ENCODE measurements around the gene BHMT. TPM values are rescaled to one million over a fixed set of nuclear protein-coding genes. Genes with fewer than 3 reads are reported as not detected.

The BHMT gene
- total RNA-seq, 2 experiments from 2014 or later: not detected

DNA sequence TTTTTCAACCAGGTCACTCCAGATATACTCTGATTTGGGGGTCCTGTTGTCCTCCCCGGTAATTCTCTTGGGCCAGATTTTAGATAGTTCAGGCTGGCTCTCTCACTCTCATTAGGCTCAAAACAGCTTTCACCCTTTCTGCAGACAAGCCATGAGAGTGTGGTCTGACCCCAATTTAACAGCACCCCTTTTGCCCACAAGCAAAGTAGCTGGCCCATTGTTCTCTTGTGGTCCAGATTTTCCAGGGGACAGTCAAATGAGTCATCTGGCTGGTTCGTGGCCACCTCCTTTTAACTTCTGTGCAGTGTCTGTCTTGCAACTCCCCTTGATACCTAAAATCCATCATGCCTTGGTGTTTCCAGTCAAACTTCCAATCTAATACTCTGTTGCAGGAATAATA, 25.5 kb upstream of the BHMT start:
- H3K4me1 ChIP-seq (ENCODE audit: insufficient read depth, low read length, poor library complexity, severe bottlenecking): no peaks in the 10 kb centered on the region
- ChIA-PET CTCF (ENCODE audit: unreplicated experiment) (no interaction called here), POLR2A (no interaction called here)
- intact Hi-C loops (cut with micrococcal nuclease; ENCODE audit: unreplicated experiment): no loop called here
- H3K27ac ChIP-seq (ENCODE audit: low read depth, low read length, poor library complexity, severe bottlenecking): no peak overlapping the region
- TF ChIP-seq, protein P1, sequence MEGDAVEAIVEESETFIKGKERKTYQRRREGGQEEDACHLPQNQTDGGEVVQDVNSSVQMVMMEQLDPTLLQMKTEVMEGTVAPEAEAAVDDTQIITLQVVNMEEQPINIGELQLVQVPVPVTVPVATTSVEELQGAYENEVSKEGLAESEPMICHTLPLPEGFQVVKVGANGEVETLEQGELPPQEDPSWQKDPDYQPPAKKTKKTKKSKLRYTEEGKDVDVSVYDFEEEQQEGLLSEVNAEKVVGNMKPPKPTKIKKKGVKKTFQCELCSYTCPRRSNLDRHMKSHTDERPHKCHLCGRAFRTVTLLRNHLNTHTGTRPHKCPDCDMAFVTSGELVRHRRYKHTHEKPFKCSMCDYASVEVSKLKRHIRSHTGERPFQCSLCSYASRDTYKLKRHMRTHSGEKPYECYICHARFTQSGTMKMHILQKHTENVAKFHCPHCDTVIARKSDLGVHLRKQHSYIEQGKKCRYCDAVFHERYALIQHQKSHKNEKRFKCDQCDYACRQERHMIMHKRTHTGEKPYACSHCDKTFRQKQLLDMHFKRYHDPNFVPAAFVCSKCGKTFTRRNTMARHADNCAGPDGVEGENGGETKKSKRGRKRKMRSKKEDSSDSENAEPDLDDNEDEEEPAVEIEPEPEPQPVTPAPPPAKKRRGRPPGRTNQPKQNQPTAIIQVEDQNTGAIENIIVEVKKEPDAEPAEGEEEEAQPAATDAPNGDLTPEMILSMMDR (conservative IDR thresholded peaks at IDR 0.05; ENCODE audit: low read length): no peak
- TF ChIP-seq EZH2phosphoT487 (IDR thresholded peaks at IDR 0.05; ENCODE audit: borderline replicate concordance, low read depth, low read length): no peak
- H3K9me3 ChIP-seq (ENCODE audit: low read length): no peaks in the 10 kb centered on the region
- no peak for DNase-seq (ENCODE audit: low spot score)
- H3K4me3 ChIP-seq (ENCODE audit: low read depth, low read length, poor library complexity, severe bottlenecking): no peak overlapping the region
- no TSS peak for BruUV-seq (replicated peaks)
- no peaks in the 10 kb centered on the region for H4K20me1 ChIP-seq (ENCODE audit: insufficient read depth, low read length)
- H3K9me2 ChIP-seq (ENCODE audit: insufficient read depth, low read length): no peaks in the 10 kb centered on the region
- H3K36me3 ChIP-seq (ENCODE audit: insufficient read depth, low read length): no peaks in the 10 kb centered on the region
- H3K79me2 ChIP-seq (ENCODE audit: insufficient read depth, low read depth, low read length): no peaks in the 10 kb centered on the region
- H2AFZ ChIP-seq (ENCODE audit: low read length): no peak overlapping the region
- H3K4me2 ChIP-seq (ENCODE audit: low read length): no peak overlapping the region

DNA sequence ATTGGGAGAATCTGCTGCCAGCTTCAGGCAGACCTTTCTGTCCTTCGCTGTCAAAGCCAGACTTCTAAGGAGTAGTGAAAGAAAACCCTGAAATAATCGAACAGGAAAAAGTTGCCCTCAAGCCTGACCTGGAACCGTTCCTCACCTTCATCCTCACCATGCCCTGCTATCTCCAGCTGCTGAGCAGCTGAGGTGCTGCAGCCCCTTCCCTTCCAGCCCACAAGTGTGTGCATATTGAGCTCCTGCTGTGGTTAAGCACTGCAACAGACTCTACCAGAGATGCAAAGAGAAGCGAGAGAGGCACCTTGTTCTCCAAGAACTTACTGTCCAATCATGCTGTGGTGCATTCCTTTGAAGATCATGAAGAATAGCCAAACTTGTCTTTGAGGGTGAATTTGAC, 23.1 kb upstream of the BHMT start:
- Histone ChIP-seq H3K9me3 (ENCODE audit: low read length) (no peaks in the 10 kb centered on the region), H3K9me2 (ENCODE audit: insufficient read depth, low read length) (no peaks in the 10 kb centered on the region), H3K36me3 (ENCODE audit: insufficient read depth, low read length) (no peaks in the 10 kb centered on the region), H3K4me1 (ENCODE audit: insufficient read depth, low read length, poor library complexity, severe bottlenecking) (no peaks in the 10 kb centered on the region), H3K4me2 (ENCODE audit: low read length) (no peak overlapping the region), H3K4me3 (ENCODE audit: low read depth, low read length, poor library complexity, severe bottlenecking) (no peak overlapping the region), H4K20me1 (ENCODE audit: insufficient read depth, low read length) (no peaks in the 10 kb centered on the region), H3K27ac (ENCODE audit: low read depth, low read length, poor library complexity, severe bottlenecking) (no peak overlapping the region), H3K79me2 (ENCODE audit: insufficient read depth, low read depth, low read length) (no peaks in the 10 kb centered on the region), H2AFZ (ENCODE audit: low read length) (no peak overlapping the region)
- TF ChIP-seq EZH2phosphoT487 (IDR thresholded peaks at IDR 0.05; ENCODE audit: borderline replicate concordance, low read depth, low read length): no peak
- TF ChIP-seq, protein P1 (conservative IDR thresholded peaks at IDR 0.05; ENCODE audit: low read length): no peak
- no peak for DNase-seq (ENCODE audit: low spot score)
- ChIA-PET POLR2A (no interaction called here), CTCF (ENCODE audit: unreplicated experiment) (no interaction called here)
- BruUV-seq (replicated peaks): no TSS peak
- intact Hi-C loops (cut with micrococcal nuclease; ENCODE audit: unreplicated experiment): no loop called here

DNA sequence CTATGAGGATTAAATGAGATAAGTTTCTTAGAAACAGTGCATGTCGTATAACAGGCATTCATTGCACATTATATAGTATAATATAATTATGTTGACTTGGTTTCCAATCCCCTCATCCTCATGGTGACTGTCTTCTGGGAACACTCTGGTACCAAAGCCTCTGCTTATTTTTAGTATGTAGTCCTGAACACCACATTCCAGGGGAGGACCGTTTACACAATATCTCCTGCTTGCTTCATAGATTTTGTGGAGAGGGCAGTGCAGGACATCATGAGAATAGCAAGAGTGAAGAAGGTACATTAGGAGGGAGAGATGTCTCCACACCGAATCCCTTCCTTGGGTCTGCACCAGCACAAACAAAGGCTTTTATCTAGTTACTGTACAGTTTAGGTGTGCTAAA, 20.5 kb upstream of the BHMT start:
- Histone ChIP-seq H3K9me2 (ENCODE audit: insufficient read depth, low read length) (no peaks in the 10 kb centered on the region), H3K79me2 (ENCODE audit: insufficient read depth, low read depth, low read length) (no peaks in the 10 kb centered on the region), H3K27ac (ENCODE audit: low read depth, low read length, poor library complexity, severe bottlenecking) (no peak overlapping the region), H4K20me1 (ENCODE audit: insufficient read depth, low read length) (no peaks in the 10 kb centered on the region), H3K4me3 (ENCODE audit: low read depth, low read length, poor library complexity, severe bottlenecking) (no peak overlapping the region), H3K4me2 (ENCODE audit: low read length) (no peak overlapping the region), H3K4me1 (ENCODE audit: insufficient read depth, low read length, poor library complexity, severe bottlenecking) (no peaks in the 10 kb centered on the region), H2AFZ (ENCODE audit: low read length) (no peak overlapping the region), H3K36me3 (ENCODE audit: insufficient read depth, low read length) (no peaks in the 10 kb centered on the region), H3K9me3 (ENCODE audit: low read length) (no peaks in the 10 kb centered on the region)
- TF ChIP-seq, protein P1 (conservative IDR thresholded peaks at IDR 0.05; ENCODE audit: low read length): no peak
- no peak for TF ChIP-seq EZH2phosphoT487 (IDR thresholded peaks at IDR 0.05; ENCODE audit: borderline replicate concordance, low read depth, low read length)
- CTCF ChIA-PET (ENCODE audit: unreplicated experiment): no interaction called here
- POLR2A ChIA-PET: interaction anchor here (0.7 kb wide), 1 partner anchor 18 kb away, joined by 3 read pairs; no protein-coding TSS in a partner anchor
- intact Hi-C loops (cut with micrococcal nuclease; ENCODE audit: unreplicated experiment): no loop called here
- BruUV-seq (replicated peaks): no TSS peak
- no peak for DNase-seq (ENCODE audit: low spot score)
